HG02588 (cell line): ENCODE measurements around the gene C9orf85.

Experiments
- ATAC-seq: cut with Tn5 transposase; IDR thresholded peaks from one replicate; pipeline ENCODE4 v1.9.1; 2021; ENCODE audit warnings: mild to moderate bottlenecking, moderate library complexity; ENCODE audit not compliant: unreplicated experiment

C9orf85 gene

GRCh38 chr9:71901695-71902597 lies 9.5 kb upstream of the C9orf85 start:
- no peak for ATAC-seq

GRCh38 chr9:71904076-71904475 lies 7.4 kb upstream of the C9orf85 start:
- no peak for ATAC-seq

- ATAC-seq: no peak
Measured at GRCh38 chr9:71908825-71909224, 2.6 kb upstream of the C9orf85 start.

GRCh38 chr9:71909887-71910649 lies 1.4 kb upstream of the C9orf85 start:
- peak; percentile 12 for ATAC-seq

GRCh38 chr9:71910650-71911060 lies 784 bp upstream of the C9orf85 start:
- ATAC-seq: peak; percentile 15

- no peak for ATAC-seq
Measured at GRCh38 chr9:71911908-71912335, 483 bp downstream of the C9orf85 start.

GRCh38 chr9:71915495-71915894 lies 4.1 kb downstream of the C9orf85 start:
- ATAC-seq: no peak

GRCh38 chr9:71916834-71917534 lies 5.5 kb downstream of the C9orf85 start:
- ATAC-seq: peak; percentile 73

GRCh38 chr9:71918419-71918818 lies 7.0 kb downstream of the C9orf85 start:
- ATAC-seq: no peak

- ATAC-seq: no peak
Measured at GRCh38 chr9:71920456-71921189, 9.2 kb downstream of the C9orf85 start.

GRCh38 chr9:71921190-71921814 lies 9.9 kb downstream of the C9orf85 start:
- ATAC-seq: no peak

- no peak for ATAC-seq
Measured at GRCh38 chr9:71924576-71924975, 13.1 kb downstream of the C9orf85 start.

GRCh38 chr9:71925834-71926233 lies 14.4 kb downstream of the C9orf85 start:
- no peak for ATAC-seq

GRCh38 chr9:71928376-71928775 lies 16.9 kb downstream of the C9orf85 start:
- ATAC-seq: no peak

GRCh38 chr9:71928806-71929205 lies 17.4 kb downstream of the C9orf85 start:
- no peak for ATAC-seq

- no peak for ATAC-seq
Measured at GRCh38 chr9:71929223-71929622, 17.8 kb downstream of the C9orf85 start.

- no peak for ATAC-seq
Measured at GRCh38 chr9:71929791-71930440, 18.5 kb downstream of the C9orf85 start.

GRCh38 chr9:71931166-71931565 lies 19.7 kb downstream of the C9orf85 start:
- no peak for ATAC-seq

GRCh38 chr9:71936066-71936465 lies 24.6 kb downstream of the C9orf85 start:
- no peak for ATAC-seq
